Astrocyte of the cerebellum (primary cell): Measurements from ENCODE around the gene NIF3L1.

Source experiments
- DNase-seq: peaks from one replicate; pipeline ENCODE4 v3.0.0-alpha.2; 2011; ENCODE audit warnings: low read depth
- H3K4me3 ChIP-seq: 2 replicates; pipeline ENCODE4 v1.5.1; 2011; ENCODE audit warnings: mild to moderate bottlenecking, low read depth, low read length, moderate library complexity
- CTCF ChIP-seq: IDR thresholded peaks from 2 replicates; pipeline ENCODE4 v1.5.1; 2012; ENCODE audit warnings: low read length, low read depth, moderate library complexity, mild to moderate bottlenecking; ENCODE audit errors: missing control alignments
- in situ Hi-C: cut with HindIII; loops from 2 replicates; pipeline ENCODE4 v1.10.0; 2017; ENCODE audit warnings: low sequenced_read_pairs

The NIF3L1 gene

GRCh38 chr2:200888704-200889625 is at the start of gene NIF3L1, which contains the start of gene PPIL3:
TSS of gene NIF3L1 (plus strand) at chr2:200889371. CDS start at chr2:200891944, 2,573 bp downstream.
TSS of gene PPIL3 (minus strand) at chr2:200889077. CDS start at chr2:200887615, 1,462 bp downstream.
- in situ Hi-C loops, result no loop called here
- peak; percentile 96 for DNase-seq
- no peak for TF ChIP-seq CTCF
- peak within 1 kb of the TSS; percentile 86 for H3K4me3 ChIP-seq

- no peak for TF ChIP-seq CTCF
- no peak for DNase-seq
- in situ Hi-C loops, result no loop called here
- H3K4me3 ChIP-seq, result no peak overlapping the region
Observed at GRCh38 chr2:200839513-200839912, 49.7 kb upstream of the NIF3L1 start.

- in situ Hi-C loops, result no loop called here
- no peak for TF ChIP-seq CTCF
- no peak for DNase-seq
- H3K4me3 ChIP-seq, result no peak overlapping the region
Observed at GRCh38 chr2:200843993-200844948, 44.9 kb upstream of the NIF3L1 start.

- in situ Hi-C loops, result no loop called here
- H3K4me3 ChIP-seq, result no peak overlapping the region
- DNase-seq, result no peak
- TF ChIP-seq CTCF, result no peak
Observed at GRCh38 chr2:200845194-200845593, 44.0 kb upstream of the NIF3L1 start.

GRCh38 chr2:200845669-200846325 is 43.4 kb upstream of the NIF3L1 start:
- H3K4me3 ChIP-seq, result no peak overlapping the region
- TF ChIP-seq CTCF, result no peak
- no peak for DNase-seq
- in situ Hi-C loops, result no loop called here

- DNase-seq, result no peak
- in situ Hi-C loops, result no loop called here
- no peak for TF ChIP-seq CTCF
- H3K4me3 ChIP-seq, result no peak overlapping the region
Observed at GRCh38 chr2:200847269-200847668, 41.9 kb upstream of the NIF3L1 start.
